Activated naive CD8-positive, alpha-beta T cell treated with anti-CD3 and anti-CD28 coated beads for 36 hours (primary cell): ENCODE results near the gene UBAP1L. TPM values are rescaled to one million over a fixed set of nuclear protein-coding genes. Genes with fewer than 3 reads are reported as not detected.
A peak's percentile ranks its signal among the peaks of the same experiment; 100 is the strongest.
"Not testable (repeated sequence)": the region's sequence is repeated elsewhere in the genome, so short reads cannot be mapped to it uniquely, and the experiment has no call there.

ENCODE experiments used
- DNase-seq: peaks from one replicate; pipeline ENCODE4 v3.0.0; 2021
- H3K27ac Mint-ChIP-seq: one replicate; pipeline ENCODE4 v1.8.0; 2022; ENCODE audit warnings: mild to moderate bottlenecking, moderate library complexity, mixed read lengths
- H3K27me3 Mint-ChIP-seq: one replicate; pipeline ENCODE4 v1.8.0; 2022; ENCODE audit warnings: mild to moderate bottlenecking, mixed read lengths
- H3K36me3 Mint-ChIP-seq: one replicate; pipeline ENCODE4 v1.8.0; 2021; ENCODE audit warnings: mild to moderate bottlenecking, mixed read lengths
- H3K4me1 Mint-ChIP-seq: one replicate; pipeline ENCODE4 v1.8.0; 2021; ENCODE audit warnings: mixed read lengths
- H3K4me3 Mint-ChIP-seq: one replicate; pipeline ENCODE4 v1.8.0; 2022; ENCODE audit warnings: mild to moderate bottlenecking, moderate library complexity, mixed read lengths
- H3K9me3 Mint-ChIP-seq: one replicate; pipeline ENCODE4 v1.8.0; 2022; ENCODE audit warnings: mixed read lengths
- total RNA-seq, 2 experiments: library from RNA; stranded (reverse); gene quantifications; one replicate each; pipeline ENCODE4 v1.2.3, GENCODE V29; 2021

The UBAP1L gene
- total RNA-seq, 2 experiments from 2014 or later: 2.2 to 2.7 TPM

GRCh38 chr15:65110676-65111292 lies 4.2 kb downstream of the UBAP1L start:
- Mint-ChIP-seq H3K9me3 (no peaks in the 10 kb centered on the region), H3K27me3 (no peaks in the 10 kb centered on the region), H3K36me3 (peaks cover 15% of the 10 kb centered on the region), H3K4me1 (peaks cover 3% of the 10 kb centered on the region), H3K27ac (no peak overlapping the region), H3K4me3 (no peak overlapping the region)
- no peak for DNase-seq

GRCh38 chr15:65106011-65106590 lies 8.9 kb downstream of the UBAP1L start:
- DNase-seq: no peak
- Mint-ChIP-seq H3K27me3 (no peaks in the 10 kb centered on the region), H3K4me3 (no peak overlapping the region), H3K36me3 (peaks cover 12% of the 10 kb centered on the region), H3K4me1 (peaks cover 7% of the 10 kb centered on the region), H3K27ac (no peak overlapping the region), H3K9me3 (no peaks in the 10 kb centered on the region)

- H3K4me3 Mint-ChIP-seq: no peak overlapping the region
- H3K9me3 Mint-ChIP-seq: no peaks in the 10 kb centered on the region
- H3K27me3 Mint-ChIP-seq: no peaks in the 10 kb centered on the region
- H3K36me3 Mint-ChIP-seq: peaks cover 9% of the 10 kb centered on the region
- H3K27ac Mint-ChIP-seq: no peak overlapping the region
- H3K4me1 Mint-ChIP-seq: peaks cover 7% of the 10 kb centered on the region
- DNase-seq: no peak
Measured at GRCh38 chr15:65105038-65105437, 10.0 kb downstream of the UBAP1L start.

GRCh38 chr15:65102912-65103311 lies 12.1 kb downstream of the UBAP1L start:
- Mint-ChIP-seq H3K27me3 (no peaks in the 10 kb centered on the region), H3K9me3 (no peaks in the 10 kb centered on the region), H3K4me1 (peaks cover 7% of the 10 kb centered on the region), H3K4me3 (no peak overlapping the region), H3K36me3 (peaks cover 7% of the 10 kb centered on the region), H3K27ac (no peak overlapping the region)
- no peak for DNase-seq

GRCh38 chr15:65101891-65102708 lies 12.9 kb downstream of the UBAP1L start:
- Mint-ChIP-seq H3K27me3 (no peaks in the 10 kb centered on the region), H3K36me3 (peaks cover 6% of the 10 kb centered on the region), H3K4me3 (no peak overlapping the region), H3K4me1 (peaks cover 7% of the 10 kb centered on the region), H3K27ac (no peak overlapping the region), H3K9me3 (no peaks in the 10 kb centered on the region)
- no peak for DNase-seq

GRCh38 chr15:65101411-65101890 lies 13.5 kb downstream of the UBAP1L start:
- Mint-ChIP-seq H3K4me1 (peaks cover 7% of the 10 kb centered on the region), H3K27ac (no peak overlapping the region), H3K4me3 (no peak overlapping the region), H3K9me3 (no peaks in the 10 kb centered on the region), H3K27me3 (no peaks in the 10 kb centered on the region), H3K36me3 (peaks cover 5% of the 10 kb centered on the region)
- DNase-seq: peak; percentile 54

GRCh38 chr15:65100442-65100841 lies 14.6 kb downstream of the UBAP1L start:
- no peak overlapping the region for H3K27ac Mint-ChIP-seq
- DNase-seq: no peak
- H3K4me1 Mint-ChIP-seq: peaks cover 4% of the 10 kb centered on the region
- no peaks in the 10 kb centered on the region for H3K9me3 Mint-ChIP-seq
- H3K36me3 Mint-ChIP-seq: peaks cover 5% of the 10 kb centered on the region
- H3K4me3 Mint-ChIP-seq: no peak overlapping the region
- no peaks in the 10 kb centered on the region for H3K27me3 Mint-ChIP-seq

GRCh38 chr15:65099801-65100200 lies 15.2 kb downstream of the UBAP1L start:
- H3K27me3 Mint-ChIP-seq, H3K36me3 Mint-ChIP-seq, H3K9me3 Mint-ChIP-seq, H3K4me3 Mint-ChIP-seq, H3K27ac Mint-ChIP-seq, H3K4me1 Mint-ChIP-seq, DNase-seq: not testable (repeated sequence)

GRCh38 chr15:65099336-65099735 lies 15.7 kb downstream of the UBAP1L start:
- peaks cover 4% of the 10 kb centered on the region for H3K4me1 Mint-ChIP-seq
- no peak for DNase-seq
- H3K27ac Mint-ChIP-seq: no peak overlapping the region
- H3K4me3 Mint-ChIP-seq: no peak overlapping the region
- peaks cover 5% of the 10 kb centered on the region for H3K36me3 Mint-ChIP-seq
- H3K27me3 Mint-ChIP-seq: no peaks in the 10 kb centered on the region
- no peaks in the 10 kb centered on the region for H3K9me3 Mint-ChIP-seq

GRCh38 chr15:65097651-65098263 lies 17.2 kb downstream of the UBAP1L start:
- H3K27me3 Mint-ChIP-seq: no peaks in the 10 kb centered on the region
- no peaks in the 10 kb centered on the region for H3K9me3 Mint-ChIP-seq
- no peak overlapping the region for H3K27ac Mint-ChIP-seq
- DNase-seq: no peak
- peaks cover 4% of the 10 kb centered on the region for H3K4me1 Mint-ChIP-seq
- H3K36me3 Mint-ChIP-seq: peaks cover 5% of the 10 kb centered on the region
- no peak overlapping the region for H3K4me3 Mint-ChIP-seq

GRCh38 chr15:65096481-65097385 lies 18.3 kb downstream of the UBAP1L start:
- no peak for DNase-seq
- H3K27me3 Mint-ChIP-seq: no peaks in the 10 kb centered on the region
- H3K4me1 Mint-ChIP-seq: peaks cover 4% of the 10 kb centered on the region
- H3K4me3 Mint-ChIP-seq: no peak overlapping the region
- H3K27ac Mint-ChIP-seq: no peak overlapping the region
- H3K36me3 Mint-ChIP-seq: peaks cover 5% of the 10 kb centered on the region
- no peaks in the 10 kb centered on the region for H3K9me3 Mint-ChIP-seq

- H3K9me3 Mint-ChIP-seq: no peaks in the 10 kb centered on the region
- H3K27me3 Mint-ChIP-seq: no peaks in the 10 kb centered on the region
Measured at GRCh38 chr15:65095747-65096104, 19.3 kb downstream of the UBAP1L start.

GRCh38 chr15:65095011-65095746 lies 19.8 kb downstream of the UBAP1L start:
- H3K36me3 Mint-ChIP-seq: no peaks in the 10 kb centered on the region
- no peaks in the 10 kb centered on the region for H3K9me3 Mint-ChIP-seq
- no peak overlapping the region for H3K4me3 Mint-ChIP-seq
- H3K4me1 Mint-ChIP-seq: no peaks in the 10 kb centered on the region
- H3K27ac Mint-ChIP-seq: no peak overlapping the region
- DNase-seq: no peak
- no peaks in the 10 kb centered on the region for H3K27me3 Mint-ChIP-seq

More at GRCh38 chr15:65095747-65096104, 19.3 kb downstream of the UBAP1L start:
- Mint-ChIP-seq H3K36me3 (no peaks in the 10 kb centered on the region), H3K4me1 (no peaks in the 10 kb centered on the region), H3K4me3 (no peak overlapping the region), H3K27ac (no peak overlapping the region)
- no peak for DNase-seq
